K562 (cell line): ENCODE measurements around the gene SERPIND1. TPM values are rescaled to one million over a fixed set of nuclear protein-coding genes. Genes with fewer than 3 reads are reported as not detected.

Experiments
- CUX1 ChIP-seq: fragments of 200-800 bp; sonication (Bioruptor generic); IDR thresholded peaks from 2 replicates; pipeline ENCODE4 v1.6.1; 2016; ENCODE audit warnings: missing genetic modification characterization, missing compliant biosample characterization
- DMBX1 ChIP-seq: fragments of 250-450 bp; sonication (Bioruptor Pico); IDR thresholded peaks from 2 replicates; pipeline ENCODE4 v1.8.0; 2022; ENCODE audit warnings: inconsistent platforms, mild to moderate bottlenecking, moderate library complexity, borderline replicate concordance
- GMEB1 ChIP-seq: fragments of 250-450 bp; sonication (Bioruptor Pico); IDR thresholded peaks from 2 replicates; pipeline ENCODE4 v1.4.0; 2020; ENCODE audit warnings: mild to moderate bottlenecking
- GTF2E2 ChIP-seq: fragments of 200-800 bp; sonication (Bioruptor generic); IDR thresholded peaks from 2 replicates; pipeline ENCODE4 v1.6.1; 2016; ENCODE audit warnings: missing genetic modification characterization, missing compliant biosample characterization
- MBD2 ChIP-seq: sonication (generic); IDR thresholded peaks from 2 replicates; pipeline ENCODE4 v1.6.1; 2016; ENCODE audit warnings: low read depth, borderline replicate concordance
- MLX ChIP-seq, 2 experiments: fragments of 450-650 bp in 1 of 2; sonication (generic) in 1 of 2; formaldehyde crosslinking; conservative IDR thresholded peaks; 2 replicates each; pipeline versions ENCODE4 v1.4.0 to v1.8.1; 2020 to 2022; ENCODE audit warnings: mild to moderate bottlenecking in 1 of 2, missing genetic modification reagents in 1 of 2
- NCOA1 ChIP-seq: fragments of 450-650 bp; IDR thresholded peaks from 2 replicates; pipeline ENCODE4 v1.6.1; 2016; ENCODE audit warnings: low read depth
- SMARCB1 ChIP-seq: IDR thresholded peaks from 2 replicates; pipeline ENCODE4 v1.6.1; 2011; ENCODE audit warnings: improper control_type of control experiment, low read depth; ENCODE audit not compliant: insufficient read length
- TEAD2 ChIP-seq: fragments of 450-650 bp; IDR thresholded peaks from 2 replicates; pipeline ENCODE4 v1.6.1; 2016; ENCODE audit warnings: missing genetic modification characterization, control low read depth, missing compliant biosample characterization
- WHSC1 ChIP-seq: IDR thresholded peaks from one replicate; pipeline ENCODE4 v1.6.1; 2012; ENCODE audit warnings: low read length, control low read depth, inconsistent platforms
- ZBED1 ChIP-seq: IDR thresholded peaks from 2 replicates; pipeline ENCODE4 v1.6.1; 2014
- ZKSCAN8 ChIP-seq: fragments of 200-800 bp; sonication (Bioruptor generic); IDR thresholded peaks from 2 replicates; pipeline ENCODE4 v1.6.1; 2016; ENCODE audit warnings: missing genetic modification characterization, missing compliant biosample characterization
- ZNF239 ChIP-seq: fragments of 250-450 bp; sonication (Bioruptor Pico); IDR thresholded peaks from 2 replicates; pipeline ENCODE4 v1.4.0; 2020; ENCODE audit warnings: mild to moderate bottlenecking
- polyA plus RNA-seq, 8 experiments: library from polyadenylated mRNA; depleted of rRNA in 4 of 8; stranded (reverse) in 5 of 8; unstranded in 3 of 8; fragments of >200 nt; fragmentation: Nextera tagmentation in 2 of 8; fragmentation: Illumina TruSeq in 1 of 8; extraction: Ambion mirVana in 2 of 8; extraction: Trizol in 1 of 8; gene quantifications; 2 replicates each; pipeline versions ENCODE4 v1.2.1 to v1.2.3, GENCODE V29; 2011 to 2014; ENCODE audit warnings: inconsistent platforms in 1 of 8, missing spikeins in 1 of 8
- total RNA-seq, 7 experiments: library from RNA; depleted of rRNA in 6 of 7; stranded (reverse); fragments of >200 nt in 6 of 7; fragmentation: Illumina TruSeq in 2 of 7; extraction: Trizol in 2 of 7; gene quantifications; 2 replicates each; pipeline versions ENCODE4 v1.2.1 to v1.2.3, GENCODE V29; 2011 to 2021; ENCODE audit warnings: low replicate concordance in 1 of 7

Gene SERPIND1
- total and polyA plus RNA-seq, 9 of the 15 experiments (the other 6 are each of a cell fraction or from before 2014, with no cell fraction given): 0.04 to 0.11 (median 0.09) TPM; not detected in 6

GRCh38 chr22:20741634-20742581 is 32.0 kb upstream of the SERPIND1 start (continued):
- TF ChIP-seq CUX1 (CRISPR knock-in tag) (no peak), MBD2 (no peak), MLX (CRISPR knock-in tag; conservative IDR thresholded peaks at IDR 0.05) (0 out of 4 replicates have a peak, but pooled peaks of 1 of the 2 experiments have one; percentile 15), GTF2E2 (peak; percentile 77; the same call in 1 of the 2 replicates), NCOA1 (no peak), DMBX1 (CRISPR knock-in tag) (0 out of 2 replicates have a peak, but pooled peaks have one; percentile 29), ZBED1 (no peak), GMEB1 (CRISPR knock-in tag) (no peak), ZNF239 (no peak), SMARCB1 (no peak), WHSC1 (no peak), TEAD2 (tag) (no peak), ZKSCAN8 (CRISPR knock-in tag) (no peak)
